Activated CD4-positive, alpha-beta T cell treated with anti-CD3 and anti-CD28 coated beads, Interleukin-2, Interleukin-4, amounts not matched to agents 100 ng/mL and 50 ng/mL, durations not matched to agents 16 hours and 8 hours (primary cell): ENCODE measurements around the gene NUBP2.
A peak's percentile ranks its signal among the peaks of the same experiment; 100 is the strongest.

Source experiments
- DNase-seq: peaks from one replicate; pipeline ENCODE4 v3.0.0-alpha.2; 2020; ENCODE audit warnings: low spot score

NUBP2 gene

GRCh38 chr16:1759511-1759910 is 23.2 kb upstream of the NUBP2 start:
- no peak for DNase-seq

- DNase-seq: no peak
These were observed 21.8 kb upstream of the NUBP2 start for GRCh38 chr16:1760911-1761310.

- no peak for DNase-seq
These were observed 21.0 kb upstream of the NUBP2 start for GRCh38 chr16:1761751-1762150.

- DNase-seq: no peak
These were observed 20.4 kb upstream of the NUBP2 start for GRCh38 chr16:1762196-1762878.

- DNase-seq: no peak
These were observed 19.8 kb upstream of the NUBP2 start for GRCh38 chr16:1762879-1763520.

- DNase-seq: no peak
These were observed 18.9 kb upstream of the NUBP2 start for GRCh38 chr16:1763521-1764511.

- DNase-seq: no peak
These were observed 17.8 kb upstream of the NUBP2 start for GRCh38 chr16:1764971-1765370.

GRCh38 chr16:1765826-1766225 is 16.9 kb upstream of the NUBP2 start:
- no peak for DNase-seq

- no peak for DNase-seq
These were observed 16.5 kb upstream of the NUBP2 start for GRCh38 chr16:1766231-1766630.

GRCh38 chr16:1766701-1767100 is 16.1 kb upstream of the NUBP2 start:
- DNase-seq: no peak

GRCh38 chr16:1767116-1767994 is 15.4 kb upstream of the NUBP2 start:
- DNase-seq: no peak

- DNase-seq: no peak
These were observed 14.5 kb upstream of the NUBP2 start for GRCh38 chr16:1768061-1768766.

- no peak for DNase-seq
These were observed 13.9 kb upstream of the NUBP2 start for GRCh38 chr16:1768767-1769401.

GRCh38 chr16:1769402-1770300 is 13.1 kb upstream of the NUBP2 start:
- no peak for DNase-seq

- peak; percentile 34 for DNase-seq
These were observed 12.2 kb upstream of the NUBP2 start for GRCh38 chr16:1770328-1771187.

- DNase-seq: peak; percentile 77
These were observed 11.4 kb upstream of the NUBP2 start, which contains the start of gene NME3 for GRCh38 chr16:1771188-1771863. NME3 (minus strand) TSS chr16:1771543; CDS start chr16:1771534, 9 bp downstream.

- no peak for DNase-seq
These were observed 10.8 kb upstream of the NUBP2 start for GRCh38 chr16:1771864-1772361.
